Liver (tissue), 3 donors: Measurements from ENCODE around the gene CNPY4.

Source experiments
- CTCF ChIP-seq: fragments of 150-350 bp; IDR thresholded peaks from 2 replicates; pipeline ENCODE4 v1.5.1; 2017; ENCODE audit warnings: improper control_type of control experiment, low read depth, low read length; ENCODE audit not compliant: missing input control
- EGR1 ChIP-seq, 2 donors: IDR thresholded peaks; 2 replicates each; pipeline ENCODE4 v1.6.1; 2016 to 2018; ENCODE audit warnings: antibody characterized with exemption in 2 of 2, low read depth in 2 of 2
- GABPA ChIP-seq, 2 donors: IDR thresholded peaks in 1 of 2; conservative IDR thresholded peaks in 1 of 2; 2 replicates each; pipeline ENCODE4 v1.6.1; 2016; ENCODE audit warnings: antibody characterized with exemption in 2 of 2, mild to moderate bottlenecking in 1 of 2, moderate library complexity in 1 of 2
- JUND ChIP-seq, 2 donors: IDR thresholded peaks; 2 replicates each; pipeline ENCODE4 v1.6.1; 2016; ENCODE audit warnings: antibody characterized with exemption in 2 of 2
- MAX ChIP-seq: IDR thresholded peaks from 2 replicates; pipeline ENCODE4 v1.6.1; 2016; ENCODE audit warnings: antibody characterized with exemption
- RAD21 ChIP-seq, 2 donors: IDR thresholded peaks; 2 replicates each; pipeline ENCODE4 v1.6.1; 2016; ENCODE audit warnings: antibody characterized with exemption in 2 of 2, mild to moderate bottlenecking in 2 of 2
- REST ChIP-seq: IDR thresholded peaks from 2 replicates; pipeline ENCODE4 v1.6.1; 2016; ENCODE audit warnings: antibody characterized with exemption, mild to moderate bottlenecking
- RXRA ChIP-seq, 2 donors: IDR thresholded peaks; 2 replicates each; pipeline ENCODE4 v1.6.1; 2017 to 2018; ENCODE audit warnings: antibody characterized with exemption in 2 of 2, mild to moderate bottlenecking in 1 of 2
- SP1 ChIP-seq: IDR thresholded peaks from 2 replicates; pipeline ENCODE4 v1.6.1; 2018; ENCODE audit warnings: antibody characterized with exemption, mild to moderate bottlenecking
- TAF1 ChIP-seq: conservative IDR thresholded peaks from 2 replicates; pipeline ENCODE4 v1.6.1; 2016; ENCODE audit warnings: antibody characterized with exemption, mild to moderate bottlenecking
- YY1 ChIP-seq: IDR thresholded peaks from 2 replicates; pipeline ENCODE4 v1.6.1; 2016; ENCODE audit warnings: antibody characterized with exemption, mild to moderate bottlenecking
- donor health status: healthy.
- donor health status: healthy.

- TF ChIP-seq CTCF (no peak), REST (no peak), RAD21 (IDR thresholded peaks at IDR 0.05) (no peak), SP1 (no peak), GABPA (IDR thresholded peaks at IDR 0.05 in 1 of 2, conservative IDR thresholded peaks at IDR 0.05 in 1 of 2) (no peak), MAX (no peak), RXRA (IDR thresholded peaks at IDR 0.05) (no peak), JUND (IDR thresholded peaks at IDR 0.05) (no peak), TAF1 (no peak), YY1 (no peak), EGR1 (IDR thresholded peaks at IDR 0.05; ENCODE audit: low read depth in 2 of 2) (no peak)
These were observed 9.2 kb downstream of the CNPY4 start for GRCh38 chr7:100128637-100128963.
